HCT116 (cell line): ENCODE measurements around the gene UQCC2. TPM values are rescaled to one million over a fixed set of nuclear protein-coding genes. Genes with fewer than 3 reads are reported as not detected.

Experiments used
- ATAC-seq: fragments of 200-7000 bp; cut with Tn5 transposase; 2 replicates; pipeline ENCODE4 v1.9.1; 2020; ENCODE audit warnings: mild to moderate bottlenecking, moderate library complexity
- BruUV-seq: library from RNA; stranded (reverse); fragments of 400-500 nt; replicated peaks from 2 replicates; lab custom pipeline; 2021; lab: Mats Ljungman, UMichigan
- CTCF ChIA-PET: fragments of 300-600 bp; sonication (Branson Sonifier 250); formaldehyde crosslinking; loops from one replicate; lab custom pipeline; 2021; ENCODE audit warnings: antibody characterized with exemption; lab: Charles Lee
- POLR2A ChIA-PET: fragments of 300-600, 350-600 bp; sonication (Branson Sonifier 250); formaldehyde crosslinking; loops from one replicate; lab custom pipeline; 2021; ENCODE audit warnings: antibody characterized with exemption; lab: Charles Lee
- RAD21 ChIA-PET, 2 experiments: fragments of 300-600 bp; sonication (Branson Sonifier 250); formaldehyde crosslinking; loops; one replicate each; lab custom pipeline; 2023; ENCODE audit warnings: low total read pairs in 2 of 2; ENCODE audit not compliant: uncharacterized antibody in 2 of 2, unreplicated experiment in 2 of 2, low non-redundant PET in 1 of 2; lab: Charles Lee
- DNase-seq: peaks from one replicate; pipeline ENCODE4 v3.0.0-alpha.2; 2010; ENCODE audit warnings: low read depth, low spot score
- H2AFZ ChIP-seq: fragments of 200-600 bp; shearing (Covaris generic), sonication (generic); 2 replicates; pipeline ENCODE4 v1.6.1; 2017; ENCODE audit warnings: low read depth, mixed run types, mixed read lengths, antibody characterized with exemption, low read length; ENCODE audit not compliant: poor library complexity, severe bottlenecking
- H3K27ac ChIP-seq: 2 replicates; pipeline ENCODE4 v1.5.1; 2012; ENCODE audit warnings: low read depth, low read length
- H3K27me3 ChIP-seq: fragments of 200-600 bp; sonication (generic); 2 replicates; pipeline ENCODE4 v1.6.1; 2016; ENCODE audit warnings: mixed run types, low read length, mixed read lengths; ENCODE audit not compliant: insufficient read depth
- H3K36me3 ChIP-seq, 2 experiments: fragments of 200-500 bp in 1 of 2; fragments of 200-600 bp in 1 of 2; sonication (Bioruptor generic) in 1 of 2; sonication (generic) in 1 of 2; 2 replicates each; pipeline versions ENCODE4 v1.5.1 to v1.6.1; 2014 to 2016; ENCODE audit warnings: low read length in 2 of 2, inconsistent platforms in 1 of 2, mixed read lengths in 1 of 2, mixed run types in 1 of 2; ENCODE audit not compliant: insufficient read depth in 2 of 2, control insufficient read depth in 1 of 2
- H3K4me1 ChIP-seq, 2 experiments: fragments of 200-600 bp in 1 of 2; sonication (generic) in 1 of 2; 2 replicates each; pipeline versions ENCODE4 v1.5.1 to v1.6.1; 2012 to 2017; ENCODE audit warnings: low read length in 2 of 2, inconsistent platforms in 1 of 2, mild to moderate bottlenecking in 1 of 2, mixed read lengths in 1 of 2, mixed run types in 1 of 2, moderate library complexity in 1 of 2; ENCODE audit not compliant: insufficient read depth in 2 of 2, control insufficient read depth in 1 of 2
- H3K4me2 ChIP-seq: fragments of 200-600 bp; sonication (generic); 2 replicates; pipeline ENCODE4 v1.6.1; 2017; ENCODE audit warnings: mixed run types, low read length, mixed read lengths
- H3K4me3 ChIP-seq, 2 experiments: fragments of 200-600 bp in 1 of 2; sonication (generic) in 1 of 2; replicated peaks in 1 of 2; 2 replicates each; pipeline ENCODE4 v1.5.1; 2011 to 2016; ENCODE audit warnings: low read length in 2 of 2, control low read depth in 1 of 2, low read depth in 1 of 2, mild to moderate bottlenecking in 1 of 2, mixed read lengths in 1 of 2, mixed run types in 1 of 2
- H3K79me2 ChIP-seq: fragments of 200-600 bp; sonication (generic); 2 replicates; pipeline ENCODE4 v1.6.1; 2017; ENCODE audit warnings: mild to moderate bottlenecking, mixed run types, low read length, moderate library complexity, mixed read lengths; ENCODE audit not compliant: insufficient read depth
- H3K9ac ChIP-seq: fragments of 200-600 bp; sonication (generic); 2 replicates; pipeline ENCODE4 v1.6.1; 2016; ENCODE audit warnings: low read length, mixed read lengths
- H3K9me2 ChIP-seq: fragments of 200-600 bp; sonication (generic), shearing (Covaris generic); 2 replicates; pipeline ENCODE4 v1.6.1; 2017; ENCODE audit warnings: mixed run types, mild to moderate bottlenecking, moderate library complexity; ENCODE audit not compliant: insufficient read depth
- H3K9me3 ChIP-seq, 2 experiments: fragments of 200-500 bp in 1 of 2; fragments of 200-600 bp in 1 of 2; sonication (Bioruptor generic) in 1 of 2; sonication (generic) in 1 of 2; 2 replicates each; pipeline ENCODE4 v1.6.1; 2014 to 2017; ENCODE audit warnings: low read length in 2 of 2, mixed read lengths in 2 of 2, inconsistent platforms in 1 of 2, low read depth in 1 of 2, mild to moderate bottlenecking in 1 of 2, mixed run types in 1 of 2, moderate library complexity in 1 of 2; ENCODE audit not compliant: control insufficient read depth in 1 of 2, insufficient read depth in 1 of 2
- H4K20me1 ChIP-seq: fragments of 200-600 bp; sonication (generic), shearing (Covaris generic); 2 replicates; pipeline ENCODE4 v1.6.1; 2017; ENCODE audit warnings: mixed run types, mild to moderate bottlenecking, moderate library complexity; ENCODE audit not compliant: insufficient read depth
- EZH2phosphoT487 ChIP-seq: fragments of 200-600 bp; IDR thresholded peaks from 2 replicates; pipeline ENCODE4 v1.6.1; 2018; ENCODE audit warnings: antibody characterized with exemption, borderline replicate concordance
- FOSL1 ChIP-seq: IDR thresholded peaks from 2 replicates; pipeline ENCODE4 v1.6.1; 2012; ENCODE audit warnings: low read depth
- POLR2AphosphoS5 ChIP-seq: IDR thresholded peaks from 2 replicates; pipeline ENCODE4 v1.6.1; 2011; ENCODE audit warnings: mild to moderate bottlenecking, low read depth, low read length, moderate library complexity
- SIN3A ChIP-seq: IDR thresholded peaks from 2 replicates; pipeline ENCODE4 v1.6.1; 2012; ENCODE audit warnings: low read depth
- TCF7L2 ChIP-seq: IDR thresholded peaks from 2 replicates; pipeline ENCODE4 v1.7.0; 2011; ENCODE audit warnings: borderline replicate concordance, inconsistent platforms; ENCODE audit not compliant: insufficient read depth, insufficient read length; ENCODE audit errors: extremely low read depth
- YY1 ChIP-seq: IDR thresholded peaks from 2 replicates; pipeline ENCODE4 v1.6.1; 2011; ENCODE audit warnings: low read length, low read depth, moderate library complexity, mild to moderate bottlenecking; ENCODE audit not compliant: insufficient replicate concordance; ENCODE audit errors: extremely low read depth
- ZFX ChIP-seq: fragments of 450-650 bp; IDR thresholded peaks from 2 replicates; pipeline ENCODE4 v1.6.1; 2017
- intact Hi-C: fragments of 100-400 bp; cut with micrococcal nuclease; formaldehyde crosslinking; loops from 2 replicates; pipeline ENCODE4 v1.10.0; 2022
- total RNA-seq: library from RNA; stranded (reverse); gene quantifications from one replicate; pipeline ENCODE4 v1.2.1, GENCODE V29; 2021; ENCODE audit not compliant: unreplicated experiment
- TF ChIP-seq, protein P1 (sequence below): IDR thresholded peaks from 2 replicates; pipeline ENCODE4 v1.6.1; 2011; ENCODE audit warnings: mild to moderate bottlenecking, low read length, moderate library complexity; ENCODE audit not compliant: insufficient replicate concordance; ENCODE audit errors: extremely low read depth
- TF ChIP-seq, protein P2 (sequence below), 3 experiments: fragments of 200-600 bp in 1 of 3; sonication (generic) in 1 of 3; IDR thresholded peaks in 2 of 3; conservative IDR thresholded peaks in 1 of 3; 2 replicates each; pipeline ENCODE4 v1.5.1; 2012 to 2017; ENCODE audit warnings: low read depth in 2 of 3, low read length in 2 of 3, antibody characterized with exemption in 1 of 3, borderline replicate concordance in 1 of 3, control low read depth in 1 of 3, mild to moderate bottlenecking in 1 of 3, mixed read lengths in 1 of 3, mixed run types in 1 of 3, moderate library complexity in 1 of 3; ENCODE audit not compliant: insufficient read depth in 1 of 3

The UQCC2 gene
- total RNA-seq, 1 experiment from 2014 or later, result 95.1 TPM

DNA sequence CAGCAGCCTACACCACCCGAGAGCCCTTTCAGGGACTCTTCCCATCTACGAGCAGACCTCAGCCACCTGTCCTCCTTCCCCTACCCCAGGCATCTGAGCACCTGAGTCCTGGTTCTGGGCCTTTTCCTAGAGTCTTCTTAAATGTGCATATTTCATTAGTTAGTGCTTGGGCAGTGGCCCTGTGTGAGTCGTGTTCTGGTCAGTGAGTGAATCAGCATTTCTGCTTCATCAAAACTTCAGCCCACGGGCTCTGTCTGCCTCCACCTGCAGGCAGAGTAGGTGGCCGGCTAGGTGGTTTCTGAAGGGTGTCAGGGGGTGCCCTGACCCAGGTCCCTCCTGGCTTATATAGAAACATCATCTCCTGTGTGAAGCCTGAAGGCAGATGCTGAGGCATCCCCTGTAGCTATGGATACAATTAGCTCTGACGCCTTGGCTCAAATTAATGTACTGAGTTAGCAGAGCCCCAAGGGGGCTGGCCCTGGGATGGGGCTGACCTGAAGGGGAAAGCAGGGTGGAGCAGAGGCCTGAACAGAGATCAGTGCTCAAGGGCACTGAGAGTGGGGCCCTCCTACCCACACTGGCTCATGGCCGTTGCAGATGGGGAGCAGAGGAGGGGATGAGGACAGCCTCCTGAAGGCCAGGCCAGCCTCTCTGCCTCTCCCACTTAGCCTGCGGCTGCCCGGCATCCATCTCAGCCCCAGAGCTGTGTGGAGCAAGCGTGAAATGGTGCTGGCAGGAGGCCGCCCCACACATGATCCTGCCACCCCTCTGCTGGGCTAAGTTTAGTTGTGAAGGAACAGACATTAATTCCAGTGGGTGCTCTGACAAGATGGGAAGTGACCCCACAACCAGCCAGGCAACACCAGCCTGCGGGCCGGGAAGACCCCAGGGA, 21.6 kb upstream of the UQCC2 start:
- Histone ChIP-seq H3K9me2 (no peaks in the 10 kb centered on the region), H3K9me3 (no peaks in the 10 kb centered on the region), H3K9ac (no peak overlapping the region), H2AFZ (no peak overlapping the region), H3K36me3 (no peaks in the 10 kb centered on the region), H3K4me3 (no peak overlapping the region), H3K27me3 (no peaks in the 10 kb centered on the region), H4K20me1 (no peaks in the 10 kb centered on the region), H3K27ac (no peak overlapping the region), H3K4me2 (peak overlapping the region; percentile 10; the same call in 1 of the 2 replicates), H3K79me2 (no peaks in the 10 kb centered on the region), H3K4me1 (peaks cover 0 to 10% of the 10 kb centered on the region in 2 experiments; a peak in 2 of 4 replicates)
- DNase-seq, result no peak
- POLR2A ChIA-PET, result no interaction called here
- BruUV-seq, result no TSS peak
- RAD21 ChIA-PET, result no interaction called here
- intact Hi-C loops, result no loop called here
- peak; percentile 23; the same call in 1 of the 2 replicates for ATAC-seq
- no peak for TF ChIP-seq YY1
- TF ChIP-seq SIN3A, result no peak
- TF ChIP-seq FOSL1, result no peak
- TF ChIP-seq EZH2phosphoT487, result no peak
- no peak for TF ChIP-seq ZFX
- no peak for TF ChIP-seq POLR2AphosphoS5
- TF ChIP-seq TCF7L2, result no peak
- TF ChIP-seq, protein P1, sequence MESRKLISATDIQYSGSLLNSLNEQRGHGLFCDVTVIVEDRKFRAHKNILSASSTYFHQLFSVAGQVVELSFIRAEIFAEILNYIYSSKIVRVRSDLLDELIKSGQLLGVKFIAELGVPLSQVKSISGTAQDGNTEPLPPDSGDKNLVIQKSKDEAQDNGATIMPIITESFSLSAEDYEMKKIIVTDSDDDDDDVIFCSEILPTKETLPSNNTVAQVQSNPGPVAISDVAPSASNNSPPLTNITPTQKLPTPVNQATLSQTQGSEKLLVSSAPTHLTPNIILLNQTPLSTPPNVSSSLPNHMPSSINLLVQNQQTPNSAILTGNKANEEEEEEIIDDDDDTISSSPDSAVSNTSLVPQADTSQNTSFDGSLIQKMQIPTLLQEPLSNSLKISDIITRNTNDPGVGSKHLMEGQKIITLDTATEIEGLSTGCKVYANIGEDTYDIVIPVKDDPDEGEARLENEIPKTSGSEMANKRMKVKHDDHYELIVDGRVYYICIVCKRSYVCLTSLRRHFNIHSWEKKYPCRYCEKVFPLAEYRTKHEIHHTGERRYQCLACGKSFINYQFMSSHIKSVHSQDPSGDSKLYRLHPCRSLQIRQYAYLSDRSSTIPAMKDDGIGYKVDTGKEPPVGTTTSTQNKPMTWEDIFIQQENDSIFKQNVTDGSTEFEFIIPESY, result no peak
- TF ChIP-seq, protein P2, sequence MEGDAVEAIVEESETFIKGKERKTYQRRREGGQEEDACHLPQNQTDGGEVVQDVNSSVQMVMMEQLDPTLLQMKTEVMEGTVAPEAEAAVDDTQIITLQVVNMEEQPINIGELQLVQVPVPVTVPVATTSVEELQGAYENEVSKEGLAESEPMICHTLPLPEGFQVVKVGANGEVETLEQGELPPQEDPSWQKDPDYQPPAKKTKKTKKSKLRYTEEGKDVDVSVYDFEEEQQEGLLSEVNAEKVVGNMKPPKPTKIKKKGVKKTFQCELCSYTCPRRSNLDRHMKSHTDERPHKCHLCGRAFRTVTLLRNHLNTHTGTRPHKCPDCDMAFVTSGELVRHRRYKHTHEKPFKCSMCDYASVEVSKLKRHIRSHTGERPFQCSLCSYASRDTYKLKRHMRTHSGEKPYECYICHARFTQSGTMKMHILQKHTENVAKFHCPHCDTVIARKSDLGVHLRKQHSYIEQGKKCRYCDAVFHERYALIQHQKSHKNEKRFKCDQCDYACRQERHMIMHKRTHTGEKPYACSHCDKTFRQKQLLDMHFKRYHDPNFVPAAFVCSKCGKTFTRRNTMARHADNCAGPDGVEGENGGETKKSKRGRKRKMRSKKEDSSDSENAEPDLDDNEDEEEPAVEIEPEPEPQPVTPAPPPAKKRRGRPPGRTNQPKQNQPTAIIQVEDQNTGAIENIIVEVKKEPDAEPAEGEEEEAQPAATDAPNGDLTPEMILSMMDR (IDR thresholded peaks at IDR 0.05 in 2 of 3, conservative IDR thresholded peaks at IDR 0.05 in 1 of 3; ENCODE audit: borderline replicate concordance in 1 of 3, insufficient read depth in 1 of 3, low read depth in 2 of 3, low read length in 2 of 3), result no peak
- CTCF ChIA-PET, result interaction anchor here (0.9 kb wide), 1 partner anchor 22 kb away, joined by 3 read pairs; the partner anchor contains the start of gene UQCC2
